ENCODE measurements around the gene TMEM132D. TPM values are rescaled to one million over a fixed set of nuclear protein-coding genes. Genes with fewer than 3 reads are reported as not detected.

Gene TMEM132D
- total RNA-seq, 1 donor from 2014 or later = 0.19 TPM

DNA sequence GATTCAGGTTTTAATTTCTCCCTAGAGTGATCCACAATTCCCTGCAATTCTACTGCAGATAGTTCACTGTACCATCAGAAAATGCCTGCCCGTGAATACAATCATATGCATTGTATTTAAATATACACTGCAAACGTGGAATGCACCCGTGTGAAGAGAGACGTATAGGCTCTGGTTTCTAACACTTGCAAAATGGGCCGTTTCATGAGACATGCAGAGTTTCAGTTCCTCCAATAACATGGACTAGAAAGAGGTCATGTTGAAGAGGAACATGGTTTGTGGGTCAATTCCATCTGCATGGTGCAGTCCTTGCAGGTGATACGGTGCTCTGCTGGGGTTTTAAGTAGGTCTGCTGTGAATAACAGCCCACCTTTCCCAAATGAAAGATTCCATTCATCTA is 373.3 kb downstream of the TMEM132D start:
- peaks cover 2% of the 10 kb centered on the region for H3K4me1 Mint-ChIP-seq
- no peaks in the 10 kb centered on the region for H3K36me3 Mint-ChIP-seq (ENCODE audit: low read depth)
- no peaks in the 10 kb centered on the region for H3K27me3 Mint-ChIP-seq (ENCODE audit: low read depth)
- no peak for DNase-seq (ENCODE audit: low read depth, low spot score)
- no peaks in the 10 kb centered on the region for H3K9me3 Mint-ChIP-seq
- H3K27ac Mint-ChIP-seq (ENCODE audit: unreplicated experiment) = no peak overlapping the region
- H3K4me3 Mint-ChIP-seq = no peak overlapping the region
- TF ChIP-seq, protein P1, sequence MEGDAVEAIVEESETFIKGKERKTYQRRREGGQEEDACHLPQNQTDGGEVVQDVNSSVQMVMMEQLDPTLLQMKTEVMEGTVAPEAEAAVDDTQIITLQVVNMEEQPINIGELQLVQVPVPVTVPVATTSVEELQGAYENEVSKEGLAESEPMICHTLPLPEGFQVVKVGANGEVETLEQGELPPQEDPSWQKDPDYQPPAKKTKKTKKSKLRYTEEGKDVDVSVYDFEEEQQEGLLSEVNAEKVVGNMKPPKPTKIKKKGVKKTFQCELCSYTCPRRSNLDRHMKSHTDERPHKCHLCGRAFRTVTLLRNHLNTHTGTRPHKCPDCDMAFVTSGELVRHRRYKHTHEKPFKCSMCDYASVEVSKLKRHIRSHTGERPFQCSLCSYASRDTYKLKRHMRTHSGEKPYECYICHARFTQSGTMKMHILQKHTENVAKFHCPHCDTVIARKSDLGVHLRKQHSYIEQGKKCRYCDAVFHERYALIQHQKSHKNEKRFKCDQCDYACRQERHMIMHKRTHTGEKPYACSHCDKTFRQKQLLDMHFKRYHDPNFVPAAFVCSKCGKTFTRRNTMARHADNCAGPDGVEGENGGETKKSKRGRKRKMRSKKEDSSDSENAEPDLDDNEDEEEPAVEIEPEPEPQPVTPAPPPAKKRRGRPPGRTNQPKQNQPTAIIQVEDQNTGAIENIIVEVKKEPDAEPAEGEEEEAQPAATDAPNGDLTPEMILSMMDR (conservative IDR thresholded peaks at IDR 0.05) = no peak

DNA sequence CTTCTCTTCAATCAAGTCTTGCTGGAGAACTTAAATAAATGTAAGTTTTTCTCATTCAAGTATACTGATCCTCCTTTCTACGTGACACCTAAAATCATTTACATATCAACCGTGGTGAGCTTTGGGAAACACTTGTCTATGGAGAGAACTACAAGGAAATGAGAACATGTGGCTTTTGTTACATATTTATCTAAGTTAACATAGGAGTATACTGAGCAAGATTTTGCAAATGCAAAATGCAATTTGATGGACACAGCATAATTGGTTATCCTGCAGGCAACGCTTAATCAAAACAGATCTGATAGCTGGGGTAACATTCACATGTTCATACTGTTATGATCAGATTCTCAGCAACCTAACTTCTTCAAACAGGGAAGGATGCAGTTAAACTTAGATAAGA is 376.3 kb downstream of the TMEM132D start:
- Mint-ChIP-seq H3K27me3 (ENCODE audit: low read depth) (no peaks in the 10 kb centered on the region), H3K9me3 (no peaks in the 10 kb centered on the region), H3K36me3 (ENCODE audit: low read depth) (no peaks in the 10 kb centered on the region), H3K27ac (ENCODE audit: unreplicated experiment) (no peak overlapping the region), H3K4me1 (no peaks in the 10 kb centered on the region), H3K4me3 (no peak overlapping the region)
- no peak for DNase-seq (ENCODE audit: low read depth, low spot score)
- TF ChIP-seq, protein P1 (conservative IDR thresholded peaks at IDR 0.05) = no peak

DNA sequence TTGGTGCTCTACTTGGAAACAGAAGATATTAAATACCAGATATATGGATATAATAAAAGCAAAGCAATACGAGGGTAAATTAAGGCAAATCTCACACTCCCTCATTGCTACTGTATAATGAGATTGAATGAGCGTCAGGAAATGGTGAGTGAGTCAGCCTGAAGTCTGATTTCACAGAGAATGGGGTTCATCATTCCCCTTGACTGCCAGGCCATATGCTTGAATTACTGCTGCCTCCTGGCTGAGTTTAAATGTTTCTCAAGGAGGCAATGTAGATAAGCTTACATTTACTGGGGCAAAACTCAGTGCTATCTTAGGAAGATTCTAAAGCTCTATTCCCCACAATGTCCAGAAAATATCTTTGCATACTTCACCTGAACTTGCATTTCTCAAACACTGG is 380.2 kb downstream of the TMEM132D start:
- H3K9me3 Mint-ChIP-seq = no peaks in the 10 kb centered on the region
- no peaks in the 10 kb centered on the region for H3K27me3 Mint-ChIP-seq (ENCODE audit: low read depth)
- TF ChIP-seq, protein P1 (conservative IDR thresholded peaks at IDR 0.05) = no peak
- no peak overlapping the region for H3K27ac Mint-ChIP-seq (ENCODE audit: unreplicated experiment)
- H3K4me1 Mint-ChIP-seq = peaks cover 4% of the 10 kb centered on the region
- H3K4me3 Mint-ChIP-seq = no peak overlapping the region
- no peaks in the 10 kb centered on the region for H3K36me3 Mint-ChIP-seq (ENCODE audit: low read depth)
- DNase-seq (ENCODE audit: low read depth, low spot score) = no peak

DNA sequence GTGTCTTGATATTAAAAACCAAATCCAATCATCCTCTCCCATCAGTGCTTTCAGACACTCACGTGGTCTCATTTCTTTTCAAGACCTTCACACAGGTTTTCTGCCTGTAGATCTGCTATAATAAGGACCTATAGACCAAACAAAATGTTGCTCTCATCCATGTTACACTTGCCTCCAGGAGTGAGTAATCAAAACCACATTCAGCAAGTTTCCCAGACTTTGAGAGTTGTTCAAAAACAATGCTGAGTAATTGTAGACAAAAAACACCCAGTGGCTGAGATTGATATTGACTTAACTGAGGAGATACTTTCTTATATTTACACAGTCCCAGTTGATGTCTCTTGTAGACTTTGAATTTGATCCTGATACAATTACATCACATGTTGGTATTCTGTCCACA is 383.1 kb downstream of the TMEM132D start:
- TF ChIP-seq, protein P1 (conservative IDR thresholded peaks at IDR 0.05) = no peak
- Mint-ChIP-seq H3K4me3 (no peak overlapping the region), H3K27ac (ENCODE audit: unreplicated experiment) (no peak overlapping the region), H3K4me1 (peaks cover 4% of the 10 kb centered on the region), H3K27me3 (ENCODE audit: low read depth) (no peaks in the 10 kb centered on the region), H3K9me3 (peaks cover 7% of the 10 kb centered on the region), H3K36me3 (ENCODE audit: low read depth) (no peaks in the 10 kb centered on the region)
- DNase-seq (ENCODE audit: low read depth, low spot score) = no peak

DNA sequence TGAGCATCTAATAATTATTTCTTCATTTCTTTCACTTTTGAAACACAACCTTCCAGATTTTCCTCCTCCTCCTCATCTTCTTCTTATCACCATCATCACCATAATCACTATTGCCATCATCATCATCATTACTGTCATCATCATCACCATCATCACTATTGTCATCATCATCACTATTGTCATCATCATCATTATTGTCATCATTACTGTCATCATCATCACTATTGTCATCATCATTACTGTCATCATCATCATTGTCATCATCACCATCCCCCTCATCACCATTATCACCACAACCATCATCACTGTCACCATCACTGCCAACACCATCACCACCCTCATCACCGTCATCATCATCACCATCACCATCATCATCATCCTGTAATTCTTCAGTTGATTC is 400.0 kb downstream of the TMEM132D start:
- TF ChIP-seq, protein P1 (conservative IDR thresholded peaks at IDR 0.05) = no peak
- Mint-ChIP-seq H3K4me1 (no peaks in the 10 kb centered on the region), H3K27ac (ENCODE audit: unreplicated experiment) (no peak overlapping the region), H3K9me3 (no peaks in the 10 kb centered on the region), H3K4me3 (no peak overlapping the region), H3K36me3 (ENCODE audit: low read depth) (no peaks in the 10 kb centered on the region), H3K27me3 (ENCODE audit: low read depth) (no peaks in the 10 kb centered on the region)
- DNase-seq (ENCODE audit: low read depth, low spot score) = no peak

DNA sequence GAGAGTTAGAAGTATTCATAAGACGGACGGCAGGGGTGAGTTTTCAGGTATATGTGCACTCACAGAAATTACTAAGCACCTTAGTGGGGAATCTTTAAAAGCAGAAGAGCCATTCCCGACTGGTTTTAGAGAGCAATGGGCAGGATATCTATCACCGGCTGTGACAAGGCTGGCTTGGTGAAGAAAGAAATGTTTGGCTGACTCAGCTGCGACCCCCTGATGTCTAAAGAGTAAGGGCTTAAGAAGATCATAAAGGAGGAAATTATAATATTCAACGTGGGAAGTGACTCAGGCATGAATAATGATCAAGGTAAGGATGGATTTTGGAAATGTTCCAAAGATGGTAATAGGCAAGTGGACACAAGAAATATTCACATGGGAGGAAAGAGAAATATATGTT is 407.6 kb downstream of the TMEM132D start:
- Mint-ChIP-seq H3K9me3 (no peaks in the 10 kb centered on the region), H3K4me1 (no peaks in the 10 kb centered on the region), H3K36me3 (ENCODE audit: low read depth) (no peaks in the 10 kb centered on the region), H3K27ac (ENCODE audit: unreplicated experiment) (no peak overlapping the region), H3K4me3 (no peak overlapping the region), H3K27me3 (ENCODE audit: low read depth) (peaks cover 3% of the 10 kb centered on the region)
- TF ChIP-seq, protein P1 (conservative IDR thresholded peaks at IDR 0.05) = no peak
- no peak for DNase-seq (ENCODE audit: low read depth, low spot score)

Data from neural crest cell (in vitro differentiated cells).